ENCODE data around the gene CTTNBP2NL.

GRCh38 chr1:112446411-112446810 is 50.4 kb downstream of the CTTNBP2NL start:
- TF ChIP-seq EZH2phosphoT487 (IDR thresholded peaks at IDR 0.05; ENCODE audit: insufficient read depth, low read depth), result no peak
- TF ChIP-seq EZH2 (IDR thresholded peaks at IDR 0.05; ENCODE audit: insufficient read depth, poor library complexity, severe bottlenecking), result no peak

Data from GM23248 (cell line).